Fibroblast of lung (primary cell): ENCODE data around the gene MYMK. TPM values are rescaled to one million over a fixed set of nuclear protein-coding genes. Genes with fewer than 3 reads are reported as not detected.

Experiments
- DNase-seq, 2 donors: peaks; one replicate each; pipeline versions ENCODE4 v3.0.0 to v3.0.0-alpha.2; 2010; ENCODE audit warnings: low read depth in 2 of 2
- H2AFZ ChIP-seq: 2 replicates; pipeline ENCODE4 v1.5.1; 2012; ENCODE audit warnings: low read length, control low read depth, inconsistent platforms
- H3K27ac ChIP-seq: 2 replicates; pipeline ENCODE4 v1.5.1; 2011; ENCODE audit warnings: low read length, control low read depth; ENCODE audit not compliant: insufficient read depth
- H3K27me3 ChIP-seq: 2 replicates; pipeline ENCODE4 v1.5.1; 2011; ENCODE audit warnings: mild to moderate bottlenecking, low read length; ENCODE audit not compliant: control insufficient read depth, insufficient read depth
- H3K36me3 ChIP-seq: 2 replicates; pipeline ENCODE4 v1.5.1; 2011; ENCODE audit warnings: low read length; ENCODE audit not compliant: control insufficient read depth, insufficient read depth
- H3K4me1 ChIP-seq: 2 replicates; pipeline ENCODE4 v1.5.1; 2011; ENCODE audit warnings: low read length; ENCODE audit not compliant: control insufficient read depth, insufficient read depth; ENCODE audit errors: extremely low read depth
- H3K4me2 ChIP-seq: 2 replicates; pipeline ENCODE4 v1.5.1; 2011; ENCODE audit warnings: low read length, control low read depth; ENCODE audit not compliant: insufficient read depth; ENCODE audit errors: extremely low read depth
- H3K4me3 ChIP-seq, 4 experiments: fragments of 200-600 bp in 1 of 4; sonication (generic) in 1 of 4; replicated peaks in 1 of 4; 2 replicates each; pipeline ENCODE4 v1.5.1; 2011 to 2016; ENCODE audit warnings: low read length in 4 of 4, low read depth in 3 of 4, mild to moderate bottlenecking in 3 of 4, control low read depth in 2 of 4, inconsistent platforms in 1 of 4, mixed read lengths in 1 of 4; ENCODE audit not compliant: insufficient read depth in 1 of 4; ENCODE audit errors: control extremely low read depth in 1 of 4
- H3K79me2 ChIP-seq: 2 replicates; pipeline ENCODE4 v1.5.1; 2012; ENCODE audit warnings: mild to moderate bottlenecking, low read length, inconsistent platforms; ENCODE audit not compliant: control insufficient read depth, insufficient read depth
- H3K9ac ChIP-seq: 2 replicates; pipeline ENCODE4 v1.5.1; 2011; ENCODE audit warnings: mild to moderate bottlenecking, low read length, control low read depth; ENCODE audit not compliant: insufficient read depth
- H3K9me3 ChIP-seq: 2 replicates; pipeline ENCODE4 v1.5.1; 2012; ENCODE audit warnings: low read depth, low read length; ENCODE audit not compliant: control insufficient read depth, insufficient read depth
- H4K20me1 ChIP-seq: 2 replicates; pipeline ENCODE4 v1.5.1; 2011; ENCODE audit warnings: low read length; ENCODE audit not compliant: control insufficient read depth, insufficient read depth; ENCODE audit errors: extremely low read depth
- CTCF ChIP-seq, 2 donors: IDR thresholded peaks in 1 of 2; conservative IDR thresholded peaks in 1 of 2; 1 replicate in 1 of 2; 2 replicates in 1 of 2; pipeline ENCODE4 v1.5.1; 2011 to 2012; ENCODE audit warnings: low read length in 2 of 2, control low read depth in 1 of 2, inconsistent platforms in 1 of 2, low read depth in 1 of 2, mild to moderate bottlenecking in 1 of 2
- EZH2 ChIP-seq: IDR thresholded peaks from 2 replicates; pipeline ENCODE4 v1.5.1; 2012; ENCODE audit warnings: low read length, control low read depth, mild to moderate bottlenecking; ENCODE audit errors: missing control alignments
- polyA plus RNA-seq, 2 donors: library from polyadenylated mRNA; depleted of rRNA in 1 of 2; stranded (reverse) in 1 of 2; unstranded in 1 of 2; fragments of >200 nt; gene quantifications; 2 replicates each; pipeline ENCODE4 v1.2.1, GENCODE V29; 2011 to 2012; ENCODE audit warnings: missing spikeins in 1 of 2
- total RNA-seq: library from RNA; depleted of rRNA; stranded (reverse); fragments of >200 nt; gene quantifications from 2 replicates; pipeline ENCODE4 v1.2.1, GENCODE V29; 2014

MYMK gene
- total and polyA plus RNA-seq, 2 donors (not counting 1 experiment from before 2014, with no cell fraction given) = not detected

DNA sequence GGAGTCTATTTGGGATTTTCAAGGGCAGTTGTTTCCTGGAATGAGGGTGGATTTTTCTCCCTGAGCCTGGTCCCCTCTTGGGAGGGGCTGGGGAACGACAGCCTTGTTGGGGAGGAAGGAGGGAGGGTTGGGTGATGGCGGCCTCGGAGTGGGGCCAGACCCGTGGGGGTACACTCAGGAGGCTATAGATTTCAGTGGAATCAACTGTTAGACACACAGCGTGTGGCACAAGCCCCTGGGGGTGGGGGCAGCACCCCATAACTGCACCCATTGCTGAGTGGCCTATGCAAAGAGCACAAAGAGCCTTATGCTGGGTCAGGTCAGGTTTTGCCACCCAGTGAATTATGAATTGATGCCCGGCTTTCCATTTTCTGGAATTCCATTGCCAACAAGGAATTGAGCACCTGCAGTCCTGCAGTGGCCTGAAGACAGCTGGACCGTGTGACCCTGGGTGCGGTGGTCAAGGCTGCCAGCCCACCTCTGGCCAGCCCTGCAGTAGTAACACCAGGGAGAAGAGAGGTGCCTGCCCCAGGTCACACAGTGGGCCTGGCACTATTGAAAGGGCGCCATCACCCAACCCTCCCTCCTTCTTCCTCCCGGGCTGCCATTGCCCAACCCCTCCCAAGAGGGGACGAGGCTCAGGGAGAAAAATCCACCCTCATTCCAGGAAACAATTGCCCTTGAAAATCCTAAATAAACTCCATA, 8.4 kb downstream of the MYMK start:
- DNase-seq = no peak
- no peaks in the 10 kb centered on the region for H3K4me1 ChIP-seq
- peaks cover 3% of the 10 kb centered on the region for H3K9me3 ChIP-seq
- no peak overlapping the region for H3K4me2 ChIP-seq
- no peak for TF ChIP-seq EZH2
- no peak for TF ChIP-seq CTCF (conservative IDR thresholded peaks at IDR 0.05 in 1 of 2, IDR thresholded peaks at IDR 0.05 in 1 of 2; ENCODE audit: low read depth in 1 of 2, low read length in 2 of 2)
- H3K27ac ChIP-seq = no peak overlapping the region
- H3K27me3 ChIP-seq = peaks cover 7% of the 10 kb centered on the region
- no peak overlapping the region for H2AFZ ChIP-seq
- no peak overlapping the region for H3K9ac ChIP-seq
- no peaks in the 10 kb centered on the region for H4K20me1 ChIP-seq
- H3K4me3 ChIP-seq = no peak overlapping the region
- H3K79me2 ChIP-seq = no peaks in the 10 kb centered on the region
- H3K36me3 ChIP-seq = no peaks in the 10 kb centered on the region

DNA sequence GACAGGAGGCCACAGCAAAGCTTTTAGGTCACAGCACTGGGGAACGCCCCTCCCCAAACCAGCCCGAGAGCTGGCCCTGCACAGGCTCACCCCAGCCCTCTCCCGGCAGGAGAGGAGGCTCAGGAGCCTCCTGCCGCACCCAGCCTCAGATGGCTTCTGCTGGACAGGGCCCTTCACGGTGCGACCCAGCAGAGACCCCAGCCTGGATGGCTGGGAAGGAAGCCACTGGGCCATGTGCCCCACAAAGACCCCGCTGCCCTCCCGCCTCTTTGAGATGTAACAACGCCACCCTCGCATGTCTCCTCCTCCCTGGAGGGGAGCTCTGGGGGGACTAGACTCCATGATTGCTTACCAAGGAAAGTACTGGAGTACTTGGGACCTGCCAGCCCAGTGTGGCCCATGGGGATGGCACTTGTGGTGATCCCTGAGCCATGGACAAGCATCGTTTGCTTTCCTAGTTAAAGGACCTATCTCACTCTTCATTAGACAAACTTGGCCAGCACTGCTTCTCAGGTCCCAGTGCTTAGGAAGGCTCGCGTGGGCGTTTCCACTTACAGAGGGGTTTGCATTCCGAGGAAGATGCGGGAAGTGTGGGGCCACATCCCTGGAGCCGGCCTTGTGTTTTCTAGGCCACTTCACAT, 9.0 kb downstream of the MYMK start:
- no peak for DNase-seq
- H3K27me3 ChIP-seq = peaks cover 7% of the 10 kb centered on the region
- H3K9me3 ChIP-seq = peaks cover 3% of the 10 kb centered on the region
- H3K79me2 ChIP-seq = no peaks in the 10 kb centered on the region
- no peak overlapping the region for H3K4me2 ChIP-seq
- H3K27ac ChIP-seq = no peak overlapping the region
- no peaks in the 10 kb centered on the region for H3K36me3 ChIP-seq
- no peaks in the 10 kb centered on the region for H3K4me1 ChIP-seq
- H3K9ac ChIP-seq = no peak overlapping the region
- no peak overlapping the region for H3K4me3 ChIP-seq
- no peak overlapping the region for H2AFZ ChIP-seq
- no peak for TF ChIP-seq CTCF (conservative IDR thresholded peaks at IDR 0.05 in 1 of 2, IDR thresholded peaks at IDR 0.05 in 1 of 2; ENCODE audit: low read depth in 1 of 2, low read length in 2 of 2)
- no peak for TF ChIP-seq EZH2
- no peaks in the 10 kb centered on the region for H4K20me1 ChIP-seq

DNA sequence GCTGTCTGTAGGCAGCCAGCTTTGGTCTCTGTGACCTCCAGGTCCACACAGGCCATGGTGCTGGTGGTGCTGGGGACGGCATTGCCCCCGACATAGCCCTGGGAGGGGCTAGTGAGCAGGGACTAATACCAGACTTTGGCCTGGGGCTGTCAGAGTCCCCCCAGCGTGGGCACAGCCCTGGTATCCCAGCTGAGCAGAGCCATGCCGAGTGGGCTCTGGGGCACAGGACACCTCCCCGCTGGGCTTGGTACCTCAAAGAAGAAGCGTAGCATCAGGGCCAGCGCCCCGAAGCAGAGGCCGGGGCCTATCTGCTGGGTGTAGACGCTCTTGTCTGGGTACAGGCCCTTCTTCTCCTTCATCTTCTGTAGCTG, 9.5 kb downstream of the MYMK start:
- Histone ChIP-seq H2AFZ (no peak overlapping the region), H4K20me1 (no peaks in the 10 kb centered on the region), H3K4me2 (no peak overlapping the region), H3K79me2 (no peaks in the 10 kb centered on the region), H3K4me1 (no peaks in the 10 kb centered on the region), H3K9ac (no peak overlapping the region), H3K36me3 (no peaks in the 10 kb centered on the region), H3K27me3 (peaks cover 7% of the 10 kb centered on the region), H3K9me3 (peaks cover 3% of the 10 kb centered on the region), H3K4me3 (no peak overlapping the region), H3K27ac (no peak overlapping the region)
- no peak for DNase-seq
- no peak for TF ChIP-seq EZH2
- TF ChIP-seq CTCF (conservative IDR thresholded peaks at IDR 0.05 in 1 of 2, IDR thresholded peaks at IDR 0.05 in 1 of 2; ENCODE audit: low read depth in 1 of 2, low read length in 2 of 2) = no peak
